ENCODE data around the gene CNGA4. TPM values are rescaled to one million over a fixed set of nuclear protein-coding genes. Genes with fewer than 3 reads are reported as not detected.
A peak's percentile ranks its signal among the peaks of the same experiment; 100 is the strongest.
"Not testable (repeated sequence)": the region's sequence is repeated elsewhere in the genome, so short reads cannot be mapped to it uniquely, and the experiment has no call there.

Gene CNGA4
- total RNA-seq, 1 donor from 2014 or later = not detected

DNA sequence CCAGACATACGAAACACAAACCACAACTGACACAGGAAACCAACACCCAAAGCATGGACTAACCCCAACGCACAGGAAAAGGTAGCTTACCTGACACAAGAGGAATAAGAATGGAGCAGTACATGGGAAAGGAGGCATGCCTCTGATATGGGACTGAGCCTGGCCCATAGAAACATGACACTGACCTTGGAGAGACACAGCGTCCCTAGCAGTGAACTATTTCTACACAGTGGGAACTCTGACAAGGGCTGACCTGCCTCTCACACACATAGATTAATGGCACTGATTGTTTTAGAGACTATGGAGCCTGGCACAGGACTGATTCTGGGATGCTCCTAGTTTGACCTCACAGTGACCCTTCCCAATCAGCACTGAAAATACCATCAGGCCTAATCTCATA, 32.7 kb downstream of the CNGA4 start:
- no peak overlapping the region for H3K4me3 ChIP-seq
- intact Hi-C loops (cut with micrococcal nuclease) = no loop called here
- TF ChIP-seq, protein P1, sequence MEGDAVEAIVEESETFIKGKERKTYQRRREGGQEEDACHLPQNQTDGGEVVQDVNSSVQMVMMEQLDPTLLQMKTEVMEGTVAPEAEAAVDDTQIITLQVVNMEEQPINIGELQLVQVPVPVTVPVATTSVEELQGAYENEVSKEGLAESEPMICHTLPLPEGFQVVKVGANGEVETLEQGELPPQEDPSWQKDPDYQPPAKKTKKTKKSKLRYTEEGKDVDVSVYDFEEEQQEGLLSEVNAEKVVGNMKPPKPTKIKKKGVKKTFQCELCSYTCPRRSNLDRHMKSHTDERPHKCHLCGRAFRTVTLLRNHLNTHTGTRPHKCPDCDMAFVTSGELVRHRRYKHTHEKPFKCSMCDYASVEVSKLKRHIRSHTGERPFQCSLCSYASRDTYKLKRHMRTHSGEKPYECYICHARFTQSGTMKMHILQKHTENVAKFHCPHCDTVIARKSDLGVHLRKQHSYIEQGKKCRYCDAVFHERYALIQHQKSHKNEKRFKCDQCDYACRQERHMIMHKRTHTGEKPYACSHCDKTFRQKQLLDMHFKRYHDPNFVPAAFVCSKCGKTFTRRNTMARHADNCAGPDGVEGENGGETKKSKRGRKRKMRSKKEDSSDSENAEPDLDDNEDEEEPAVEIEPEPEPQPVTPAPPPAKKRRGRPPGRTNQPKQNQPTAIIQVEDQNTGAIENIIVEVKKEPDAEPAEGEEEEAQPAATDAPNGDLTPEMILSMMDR (IDR thresholded peaks at IDR 0.05; ENCODE audit: borderline replicate concordance) = no peak
- H3K9me3 ChIP-seq (replicated peaks) = peaks cover 3% of the 10 kb centered on the region
- no peak overlapping the region for H3K27ac ChIP-seq (replicated peaks)
- DNase-seq = no peak
- H3K36me3 ChIP-seq = no peaks in the 10 kb centered on the region
- peaks cover 21% of the 10 kb centered on the region for H3K4me1 ChIP-seq
- H3K27me3 ChIP-seq (ENCODE audit: low read depth) = no peaks in the 10 kb centered on the region

- Histone ChIP-seq H3K36me3 (no peaks in the 10 kb centered on the region), H3K4me3 (no peak overlapping the region), H3K27ac (replicated peaks) (peak overlapping the region; percentile 28), H3K27me3 (ENCODE audit: low read depth) (no peaks in the 10 kb centered on the region), H3K9me3 (replicated peaks) (peaks cover 6% of the 10 kb centered on the region), H3K4me1 (peaks cover 21% of the 10 kb centered on the region)
- TF ChIP-seq, protein P1 (IDR thresholded peaks at IDR 0.05; ENCODE audit: borderline replicate concordance) = no peak
- intact Hi-C loops (cut with micrococcal nuclease) = no loop called here
- DNase-seq = no peak
Measured at GRCh38 chr11:6273188-6273587, 34.3 kb downstream of the CNGA4 start.

- H3K9me3 ChIP-seq (replicated peaks); H3K36me3 ChIP-seq; H3K27me3 ChIP-seq (ENCODE audit: low read depth); H3K27ac ChIP-seq (replicated peaks); H3K4me3 ChIP-seq; intact Hi-C loops (cut with micrococcal nuclease); H3K4me1 ChIP-seq; DNase-seq: not testable (repeated sequence)
Measured at GRCh38 chr11:6280809-6281208, 41.9 kb downstream of the CNGA4 start.

DNA sequence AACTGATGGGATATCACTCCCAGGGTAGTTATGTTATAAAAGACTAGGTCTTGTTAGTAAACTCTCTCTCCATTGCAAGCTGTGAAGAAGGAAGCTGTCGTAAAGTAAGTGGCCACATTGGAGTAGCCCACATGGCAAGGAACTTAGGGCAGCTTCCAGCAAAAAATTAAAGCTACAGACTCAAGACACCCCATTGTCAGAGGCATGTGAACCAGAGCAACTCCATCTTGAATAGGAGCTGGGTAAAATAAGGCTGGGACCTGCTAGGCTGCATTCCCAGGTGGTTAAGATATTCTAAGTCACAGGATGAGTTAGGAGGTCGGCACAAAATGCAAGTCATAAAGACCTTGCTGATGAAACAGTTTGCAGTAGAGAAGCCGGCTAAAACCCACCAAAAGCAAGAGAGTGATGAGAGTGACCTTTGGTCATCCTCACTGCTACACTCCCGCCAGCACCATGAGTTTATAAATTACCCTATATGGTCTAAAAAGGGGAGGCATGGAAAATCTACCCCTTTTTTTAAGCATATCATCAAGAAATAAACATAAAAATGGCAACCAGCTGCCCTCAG, 44.6 kb downstream of the CNGA4 start:
- no peak for DNase-seq
- TF ChIP-seq, protein P1 (IDR thresholded peaks at IDR 0.05; ENCODE audit: borderline replicate concordance) = no peak
- H3K27me3 ChIP-seq (ENCODE audit: low read depth) = no peaks in the 10 kb centered on the region
- intact Hi-C loops (cut with micrococcal nuclease) = no loop called here
- H3K27ac ChIP-seq (replicated peaks) = no peak overlapping the region
- H3K36me3 ChIP-seq = no peaks in the 10 kb centered on the region
- H3K9me3 ChIP-seq (replicated peaks) = no peaks in the 10 kb centered on the region
- no peaks in the 10 kb centered on the region for H3K4me1 ChIP-seq
- H3K4me3 ChIP-seq = no peak overlapping the region

- TF ChIP-seq, protein P1 (IDR thresholded peaks at IDR 0.05; ENCODE audit: borderline replicate concordance) = no peak
- intact Hi-C loops (cut with micrococcal nuclease) = no loop called here
- Histone ChIP-seq H3K4me3 (no peak overlapping the region), H3K9me3 (replicated peaks) (no peaks in the 10 kb centered on the region), H3K27me3 (ENCODE audit: low read depth) (no peaks in the 10 kb centered on the region), H3K36me3 (no peaks in the 10 kb centered on the region), H3K27ac (replicated peaks) (no peak overlapping the region), H3K4me1 (no peaks in the 10 kb centered on the region)
- no peak for DNase-seq
Measured at GRCh38 chr11:6284250-6284649, 45.4 kb downstream of the CNGA4 start.

- no peaks in the 10 kb centered on the region for H3K36me3 ChIP-seq
- H3K27ac ChIP-seq (replicated peaks) = no peak overlapping the region
- no peaks in the 10 kb centered on the region for H3K27me3 ChIP-seq (ENCODE audit: low read depth)
- TF ChIP-seq, protein P1 (IDR thresholded peaks at IDR 0.05; ENCODE audit: borderline replicate concordance) = no peak
- H3K4me3 ChIP-seq = no peak overlapping the region
- H3K4me1 ChIP-seq = no peaks in the 10 kb centered on the region
- H3K9me3 ChIP-seq (replicated peaks) = no peaks in the 10 kb centered on the region
- intact Hi-C loops (cut with micrococcal nuclease) = no loop called here
- DNase-seq = no peak
Measured at GRCh38 chr11:6285019-6285418, 46.1 kb downstream of the CNGA4 start.

Other genes with a start within 250 kb of the CNGA4 start
- gene OR56A4, start 232.1 kb upstream of the CNGA4 start, total RNA-seq = not detected
- gene OR56A1, start 208.3 kb upstream of the CNGA4 start, total RNA-seq = not detected
- gene OR56B4, start 131.4 kb upstream of the CNGA4 start, total RNA-seq = not detected
- not detected for gene OR52B2, start 68.8 kb upstream of the CNGA4 start, total RNA-seq
- gene OR52W1, start 39.9 kb upstream of the CNGA4 start, total RNA-seq = not detected
- gene C11orf42, start 33.5 kb upstream of the CNGA4 start, total RNA-seq = not detected
- gene FHIP1B, start 4.5 kb upstream of the CNGA4 start, total RNA-seq = 12.2 TPM
- gene CCKBR, start 20.7 kb downstream of the CNGA4 start, total RNA-seq = not detected
- gene CAVIN3, start 81.4 kb downstream of the CNGA4 start, total RNA-seq = 37.1 TPM
- 49.7 TPM for gene SMPD1, start 151.4 kb downstream of the CNGA4 start, total RNA-seq
- 75.5 TPM for gene APBB1, start 180.0 kb downstream of the CNGA4 start, total RNA-seq
- gene HPX, start 201.9 kb downstream of the CNGA4 start, total RNA-seq = 0.44 TPM
- gene TRIM3, start 234.9 kb downstream of the CNGA4 start, total RNA-seq = 9.0 TPM
- 16.1 TPM for gene ARFIP2, start 242.2 kb downstream of the CNGA4 start, total RNA-seq
- 17.9 TPM for gene TIMM10B, start 242.4 kb downstream of the CNGA4 start, total RNA-seq